K562 (cell line): ENCODE measurements around the gene SOBP. TPM values are rescaled to one million over a fixed set of nuclear protein-coding genes. Genes with fewer than 3 reads are reported as not detected.

ENCODE experiments used
- ATAC-seq: fragments of 200-7000 bp; cut with Tn5 transposase; 3 replicates; pipeline ENCODE4 v1.9.1; 2020; ENCODE audit warnings: moderate library complexity
- BruUV-seq: library from RNA; stranded (reverse); fragments of 400-500 nt; replicated peaks from 2 replicates; lab custom pipeline; 2021; lab: Mats Ljungman, UMichigan
- CTCF ChIA-PET: fragments of 300-600 bp; formaldehyde crosslinking; extraction: SDS; loops from one replicate; lab custom pipeline; 2021; ENCODE audit warnings: low intra/inter-chr PET ratio; lab: Yijun Ruan, JAX
- POLR2A ChIA-PET: fragments of 300-600, 350-650 bp; sonication (Branson Sonifier 250); formaldehyde crosslinking; extraction: SDS; loops from one replicate; lab custom pipeline; 2021; ENCODE audit warnings: antibody characterized with exemption, inconsistent platforms; lab: Yijun Ruan, JAX
- DNase-seq, 4 experiments: peaks; one replicate each; pipeline versions ENCODE4 v3.0.0 to v3.0.0-alpha.2; 2011 to 2018; ENCODE audit warnings: low spot score in 3 of 4, mixed read lengths in 3 of 4; ENCODE audit errors: extremely low read depth in 1 of 4
- FAIRE-seq: peaks from 2 replicates; lab custom pipeline; 2011; peaks lifted over from hg19 to GRCh38; lab: Jason Lieb, UNC
- H2AFZ ChIP-seq: 2 replicates; pipeline ENCODE4 v1.6.0; 2011; ENCODE audit warnings: low read depth, low read length, control low read depth, inconsistent platforms
- H3K27ac ChIP-seq: fragments of 200-600 bp; 3 replicates; pipeline ENCODE4 v1.8.0; 2011; ENCODE audit warnings: low read depth, mild to moderate bottlenecking, control low read depth, inconsistent platforms, low read length, moderate library complexity, mixed read lengths; ENCODE audit errors: extremely low read depth
- H3K27me3 ChIP-seq, 2 experiments: fragments of 300-600 bp in 1 of 2; 2 replicates in 1 of 2; 3 replicates in 1 of 2; pipeline versions ENCODE4 v1.6.0 to v1.8.0; 2011; ENCODE audit warnings: inconsistent platforms in 2 of 2, low read length in 2 of 2, mild to moderate bottlenecking in 1 of 2, mixed read lengths in 1 of 2, moderate library complexity in 1 of 2; ENCODE audit not compliant: control insufficient read depth in 2 of 2, insufficient read depth in 2 of 2
- H3K36me3 ChIP-seq: fragments of 300-600 bp; 3 replicates; pipeline ENCODE4 v1.8.0; 2011; ENCODE audit warnings: mild to moderate bottlenecking, low read length, inconsistent platforms; ENCODE audit not compliant: control insufficient read depth, insufficient read depth
- H3K4me1 ChIP-seq, 2 experiments: fragments of 200-600 bp in 1 of 2; replicated peaks in 1 of 2; 2 replicates in 1 of 2; 3 replicates in 1 of 2; pipeline versions ENCODE4 v1.5.1 to v1.8.0; 2011; ENCODE audit warnings: inconsistent platforms in 2 of 2, low read length in 2 of 2, mild to moderate bottlenecking in 1 of 2, mixed read lengths in 1 of 2, moderate library complexity in 1 of 2; ENCODE audit not compliant: control insufficient read depth in 2 of 2, insufficient read depth in 2 of 2
- H3K4me2 ChIP-seq: 2 replicates; pipeline ENCODE4 v1.6.1; 2011; ENCODE audit warnings: low read length, control low read depth, inconsistent platforms, mixed read lengths; ENCODE audit not compliant: insufficient read depth
- H3K4me3 ChIP-seq: fragments of 200-600 bp; sonication (generic), shearing (Covaris generic); 2 replicates; pipeline ENCODE4 v1.5.1; 2016; ENCODE audit warnings: control low read depth, inconsistent platforms
- H3K79me2 ChIP-seq: fragments of 200-600 bp; 3 replicates; pipeline ENCODE4 v1.8.0; 2011; ENCODE audit warnings: low read length, inconsistent platforms; ENCODE audit not compliant: control insufficient read depth, insufficient read depth
- H3K9ac ChIP-seq, 2 experiments: 2 replicates each; pipeline versions ENCODE4 v1.6.0 to v1.6.1; 2011; ENCODE audit warnings: low read depth in 2 of 2, low read length in 2 of 2, control low read depth in 1 of 2, inconsistent platforms in 1 of 2, mild to moderate bottlenecking in 1 of 2, mixed read lengths in 1 of 2; ENCODE audit not compliant: insufficient read depth in 1 of 2
- H3K9me1 ChIP-seq: one replicate; pipeline ENCODE4 v1.6.0; 2011; ENCODE audit warnings: inconsistent platforms, mild to moderate bottlenecking, low read length, moderate library complexity; ENCODE audit not compliant: control insufficient read depth, insufficient read depth
- H3K9me3 ChIP-seq: replicated peaks from 2 replicates; pipeline ENCODE4 v1.5.1; 2011; ENCODE audit warnings: low read depth, low read length, inconsistent platforms; ENCODE audit not compliant: control insufficient read depth, insufficient read depth
- H4K20me1 ChIP-seq: replicated peaks from 2 replicates; pipeline ENCODE4 v1.6.1; 2011; ENCODE audit warnings: low read length, inconsistent platforms, mixed read lengths; ENCODE audit not compliant: control insufficient read depth, insufficient read depth
- ATF3 ChIP-seq, 2 experiments: fragments of 450-650 bp in 1 of 2; sonication (generic) in 1 of 2; formaldehyde crosslinking in 1 of 2; IDR thresholded peaks in 1 of 2; conservative IDR thresholded peaks in 1 of 2; 2 replicates each; pipeline versions ENCODE4 v1.6.1 to v1.8.1; 2016 to 2023; ENCODE audit warnings: mild to moderate bottlenecking in 2 of 2, moderate library complexity in 2 of 2, inconsistent platforms in 1 of 2, missing genetic modification reagents in 1 of 2
- CREBBP ChIP-seq: IDR thresholded peaks from one replicate; pipeline ENCODE4 v1.6.1; 2012; ENCODE audit warnings: low read depth, mild to moderate bottlenecking, control low read depth, inconsistent platforms, low read length
- FUS ChIP-seq: fragments of 200-400 bp; formaldehyde crosslinking; optimal IDR thresholded peaks from 2 replicates; pipeline ENCODE3; 2017; ENCODE audit warnings: low read depth, low read length
- HSF4 ChIP-seq: fragments of 250-450 bp; sonication (Bioruptor Pico); IDR thresholded peaks from 2 replicates; pipeline ENCODE4 v2.1.2; 2022; ENCODE audit warnings: mild to moderate bottlenecking, moderate library complexity, borderline replicate concordance
- JUNB ChIP-seq: fragments of 450-650 bp; formaldehyde crosslinking; conservative IDR thresholded peaks from 2 replicates; pipeline ENCODE4 v1.4.0; 2020; ENCODE audit warnings: mild to moderate bottlenecking
- ZKSCAN1 ChIP-seq: fragments of 150-350 bp; IDR thresholded peaks from 2 replicates; pipeline ENCODE4 v1.6.1; 2016; ENCODE audit warnings: low read depth, low read length
- ZNF384 ChIP-seq: IDR thresholded peaks from 2 replicates; pipeline ENCODE4 v1.6.1; 2012; ENCODE audit warnings: low read depth, low read length, improper control_type of control experiment
- WGBS: fragments of 100-300 bp; shearing (Covaris generic); methylation state at CpG from one replicate; pipeline ENCODE4 v1.1.6; 2016; ENCODE audit warnings: low coverage, mixed read lengths; ENCODE audit not compliant: insufficient coverage; ENCODE audit errors: missing lambda C conversion rate; 5-methylcytosine and 5-hydroxymethylcytosine counted together
- in situ Hi-C: fragments of 300-500 bp; cut with MboI; formaldehyde crosslinking; loops from 4 replicates; pipeline ENCODE4 v1.15.0; 2018; ENCODE audit warnings: inconsistent platforms, mixed read lengths
- intact Hi-C: fragments of 100-400 bp; cut with micrococcal nuclease; formaldehyde crosslinking; loops from 2 replicates; pipeline ENCODE4 v1.14.2; 2022
- polyA plus RNA-seq, 8 experiments: library from polyadenylated mRNA; depleted of rRNA in 4 of 8; stranded (reverse) in 5 of 8; unstranded in 3 of 8; fragments of >200 nt; fragmentation: Nextera tagmentation in 2 of 8; fragmentation: Illumina TruSeq in 1 of 8; extraction: Ambion mirVana in 2 of 8; extraction: Trizol in 1 of 8; gene quantifications; 2 replicates each; pipeline versions ENCODE4 v1.2.1 to v1.2.3, GENCODE V29; 2011 to 2014; ENCODE audit warnings: inconsistent platforms in 1 of 8, missing spikeins in 1 of 8
- total RNA-seq, 7 experiments: library from RNA; depleted of rRNA in 6 of 7; stranded (reverse); fragments of >200 nt in 6 of 7; fragmentation: Illumina TruSeq in 2 of 7; extraction: Trizol in 2 of 7; gene quantifications; 2 replicates each; pipeline versions ENCODE4 v1.2.1 to v1.2.3, GENCODE V29; 2011 to 2021; ENCODE audit warnings: low replicate concordance in 1 of 7

The SOBP gene
- total and polyA plus RNA-seq, 9 of the 15 experiments (the other 6 are each of a cell fraction or from before 2014, with no cell fraction given), result 0.16 TPM; not detected in 8

- H3K36me3 ChIP-seq, result no peaks in the 10 kb centered on the region
- intact Hi-C loops (loop anchor here (10.0 kb wide), 1 partner anchor 499 kb away; no protein-coding TSS in a partner anchor), in situ Hi-C loops (no loop called here)
- H2AFZ ChIP-seq, result no peak overlapping the region
- H3K27ac ChIP-seq, result no peak overlapping the region
- WGBS, result 16% methylated on average over 7 of the region's 39 CpGs
- no peaks in the 10 kb centered on the region for H4K20me1 ChIP-seq
- no peaks in the 10 kb centered on the region for H3K9me3 ChIP-seq
- no peak for ATAC-seq
- H3K27me3 ChIP-seq, result peaks cover 7 to 26% of the 10 kb centered on the region in 2 experiments
- H3K79me2 ChIP-seq, result no peaks in the 10 kb centered on the region
- no peak overlapping the region for H3K4me2 ChIP-seq
- TF ChIP-seq ZKSCAN1 (no peak), JUNB (no peak), ATF3 (IDR thresholded peaks at IDR 0.05) (no peak), ATF3 (CRISPR knock-in tag; conservative IDR thresholded peaks at IDR 0.05) (no peak), HSF4 (CRISPR knock-in tag) (no peak), FUS (no peak), CREBBP (no peak), ZNF384 (no peak)
- H3K9ac ChIP-seq, result no peak overlapping the region
- CTCF ChIA-PET, result no interaction called here
- H3K9me1 ChIP-seq, result no peaks in the 10 kb centered on the region
- peaks cover 0 to 6% of the 10 kb centered on the region in 2 experiments; a peak in 1 of 5 replicates for H3K4me1 ChIP-seq
- no peak for DNase-seq
- FAIRE-seq, result no peak
- no TSS peak for BruUV-seq
- POLR2A ChIA-PET, result no interaction called here
- H3K4me3 ChIP-seq, result no peak overlapping the region
Measured at GRCh38 chr6:107633680-107634323, 143.9 kb downstream of the SOBP start.
